Osteocyte (in vitro differentiated cells): ENCODE measurements around the gene BACE1. TPM values are rescaled to one million over a fixed set of nuclear protein-coding genes. Genes with fewer than 3 reads are reported as not detected.
A peak's percentile ranks its signal among the peaks of the same experiment; 100 is the strongest.
"Not testable (repeated sequence)": the region's sequence is repeated elsewhere in the genome, so short reads cannot be mapped to it uniquely, and the experiment has no call there.

Source experiments
- DNase-seq: peaks from one replicate; pipeline ENCODE4 v3.0.0; 2021; ENCODE audit warnings: mixed read lengths; ENCODE audit not compliant: unreplicated experiment; ENCODE audit errors: extremely low spot score
- H3K27ac Mint-ChIP-seq: one replicate; pipeline ENCODE4 v1.8.0; 2021; ENCODE audit warnings: mild to moderate bottlenecking, mixed read lengths; ENCODE audit not compliant: unreplicated experiment
- H3K27me3 Mint-ChIP-seq: one replicate; pipeline ENCODE4 v1.8.0; 2021; ENCODE audit warnings: mixed read lengths; ENCODE audit not compliant: unreplicated experiment
- H3K36me3 Mint-ChIP-seq: one replicate; pipeline ENCODE4 v1.8.0; 2021; ENCODE audit warnings: mixed read lengths; ENCODE audit not compliant: unreplicated experiment
- H3K4me1 Mint-ChIP-seq: one replicate; pipeline ENCODE4 v1.8.0; 2021; ENCODE audit warnings: mixed read lengths; ENCODE audit not compliant: unreplicated experiment
- H3K4me3 Mint-ChIP-seq: one replicate; pipeline ENCODE4 v1.8.0; 2021; ENCODE audit warnings: mild to moderate bottlenecking, moderate library complexity, mixed read lengths; ENCODE audit not compliant: unreplicated experiment
- H3K9me3 Mint-ChIP-seq: one replicate; pipeline ENCODE4 v1.8.0; 2021; ENCODE audit warnings: mixed read lengths; ENCODE audit not compliant: unreplicated experiment
- CTCF ChIP-seq: fragments of 200-600 bp; sonication (generic); IDR thresholded peaks from 2 replicates; pipeline ENCODE4 v1.5.0; 2021; ENCODE audit warnings: antibody characterized with exemption, mild to moderate bottlenecking, moderate library complexity
- total RNA-seq: library from RNA; stranded (reverse); gene quantifications from 2 replicates; pipeline ENCODE4 v1.2.1, GENCODE V29; 2021

BACE1 gene
- total RNA-seq, 1 donor from 2014 or later: 74.8 TPM

GRCh38 chr11:117328375-117329010 lies 12.4 kb upstream of the BACE1 start:
- DNase-seq: no peak
- Mint-ChIP-seq H3K27ac (no peak overlapping the region), H3K27me3 (no peaks in the 10 kb centered on the region)

GRCh38 chr11:117327567-117328374 lies 11.7 kb upstream of the BACE1 start, which contains the start of gene CEP164:
CEP164 (plus strand) TSS chr11:117327854; CDS start chr11:117338587, 10,733 bp downstream.
- peak; percentile 97 for DNase-seq
- Mint-ChIP-seq H3K36me3 (peaks cover 8% of the 10 kb centered on the region), H3K27ac (no peak within 1 kb of the TSS), H3K4me1 (peaks cover 6% of the 10 kb centered on the region), H3K27me3 (no peaks in the 10 kb centered on the region), H3K4me3 (no peak within 1 kb of the TSS), H3K9me3 (no peaks in the 10 kb centered on the region)
- TF ChIP-seq CTCF: no peak

More at GRCh38 chr11:117328375-117329010, 12.4 kb upstream of the BACE1 start:
- Mint-ChIP-seq H3K36me3 (peaks cover 5% of the 10 kb centered on the region), H3K9me3 (no peaks in the 10 kb centered on the region), H3K4me3 (no peak overlapping the region), H3K4me1 (peaks cover 6% of the 10 kb centered on the region)
- TF ChIP-seq CTCF: no peak

- DNase-seq, H3K27ac Mint-ChIP-seq, H3K27me3 Mint-ChIP-seq, H3K9me3 Mint-ChIP-seq, H3K36me3 Mint-ChIP-seq, H3K4me1 Mint-ChIP-seq, H3K4me3 Mint-ChIP-seq: not testable (repeated sequence)
Observed at GRCh38 chr11:117327255-117327566, 11.2 kb upstream of the BACE1 start.

- no peak for TF ChIP-seq CTCF
- Mint-ChIP-seq H3K27me3 (no peaks in the 10 kb centered on the region), H3K9me3 (no peaks in the 10 kb centered on the region), H3K4me1 (peaks cover 26% of the 10 kb centered on the region), H3K27ac (peak overlapping the region; percentile 60), H3K36me3 (peaks cover 3% of the 10 kb centered on the region), H3K4me3 (no peak overlapping the region)
- DNase-seq: no peak
Observed at GRCh38 chr11:117319214-117319840, 3.3 kb upstream of the BACE1 start.

- H3K27ac Mint-ChIP-seq: peak overlapping the region; percentile 60
- H3K36me3 Mint-ChIP-seq: peaks cover 3% of the 10 kb centered on the region
- TF ChIP-seq CTCF: no peak
- H3K4me3 Mint-ChIP-seq: no peak overlapping the region
- H3K9me3 Mint-ChIP-seq: no peaks in the 10 kb centered on the region
- H3K4me1 Mint-ChIP-seq: peaks cover 30% of the 10 kb centered on the region
- no peak for DNase-seq
- no peaks in the 10 kb centered on the region for H3K27me3 Mint-ChIP-seq
Observed at GRCh38 chr11:117318738-117319137, 2.7 kb upstream of the BACE1 start.
